ENCODE results near the gene ACTL9.

DNA sequence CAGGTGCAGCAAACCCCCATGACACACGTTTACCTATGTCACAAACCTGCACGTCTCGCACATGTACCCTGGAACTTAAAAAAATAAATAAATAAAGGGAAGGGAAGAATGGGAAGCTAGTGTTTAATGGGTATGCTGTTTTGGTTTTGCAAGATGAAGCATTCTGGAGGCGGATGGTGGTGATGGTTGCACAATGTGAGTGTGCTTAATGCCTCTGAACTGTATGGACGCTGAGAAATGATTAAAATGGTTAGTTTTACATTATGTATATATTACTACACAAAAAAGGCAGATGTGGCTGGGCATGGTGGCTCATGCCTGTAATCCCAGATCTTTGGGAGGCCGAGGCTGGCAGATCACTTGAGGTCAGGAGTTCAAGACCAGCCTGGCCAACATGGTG is 50.4 kb downstream of the ACTL9 start:
- TF ChIP-seq, protein P1, sequence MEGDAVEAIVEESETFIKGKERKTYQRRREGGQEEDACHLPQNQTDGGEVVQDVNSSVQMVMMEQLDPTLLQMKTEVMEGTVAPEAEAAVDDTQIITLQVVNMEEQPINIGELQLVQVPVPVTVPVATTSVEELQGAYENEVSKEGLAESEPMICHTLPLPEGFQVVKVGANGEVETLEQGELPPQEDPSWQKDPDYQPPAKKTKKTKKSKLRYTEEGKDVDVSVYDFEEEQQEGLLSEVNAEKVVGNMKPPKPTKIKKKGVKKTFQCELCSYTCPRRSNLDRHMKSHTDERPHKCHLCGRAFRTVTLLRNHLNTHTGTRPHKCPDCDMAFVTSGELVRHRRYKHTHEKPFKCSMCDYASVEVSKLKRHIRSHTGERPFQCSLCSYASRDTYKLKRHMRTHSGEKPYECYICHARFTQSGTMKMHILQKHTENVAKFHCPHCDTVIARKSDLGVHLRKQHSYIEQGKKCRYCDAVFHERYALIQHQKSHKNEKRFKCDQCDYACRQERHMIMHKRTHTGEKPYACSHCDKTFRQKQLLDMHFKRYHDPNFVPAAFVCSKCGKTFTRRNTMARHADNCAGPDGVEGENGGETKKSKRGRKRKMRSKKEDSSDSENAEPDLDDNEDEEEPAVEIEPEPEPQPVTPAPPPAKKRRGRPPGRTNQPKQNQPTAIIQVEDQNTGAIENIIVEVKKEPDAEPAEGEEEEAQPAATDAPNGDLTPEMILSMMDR (conservative IDR thresholded peaks at IDR 0.05; ENCODE audit: low read length), result no peak
- no peak for TF ChIP-seq EZH2phosphoT487 (IDR thresholded peaks at IDR 0.05; ENCODE audit: borderline replicate concordance)

Data from Loucy (cell line).